ENCODE measurements around the gene FAM161B. TPM values are rescaled to one million over a fixed set of nuclear protein-coding genes. Genes with fewer than 3 reads are reported as not detected.
A peak's percentile ranks its signal among the peaks of the same experiment; 100 is the strongest.

The FAM161B gene
- total RNA-seq, 4 donors from 2014 or later, result 4.2 to 5.5 (median 4.6) TPM

GRCh38 chr14:73886449-73887317 lies 63.2 kb downstream of the FAM161B start, which contains the start of gene ZNF410:
TSS of gene ZNF410 (plus strand) at chr14:73886859. CDS start at chr14:73892176, 5,317 bp downstream.
- no peaks in the 10 kb centered on the region for H3K9me3 ChIP-seq
- H3K4me1 ChIP-seq, result peaks cover 24 to 49% (median 32%) of the 10 kb centered on the region in 4 donors
- H3K4me3 ChIP-seq, result peak within 1 kb of the TSS; percentile 65 to 88 (median 82)
- H3K27ac ChIP-seq (replicated peaks in 1 of 4), result peak within 1 kb of the TSS; percentile 88 to 95 (median 93)
- H3K27me3 ChIP-seq, result no peaks in the 10 kb centered on the region
- DNase-seq (ENCODE audit: extremely low spot score), result peak; percentile 98
- peak; percentile 42 for TF ChIP-seq EP300 (IDR thresholded peaks at IDR 0.05)
- peak; percentile 90 to 92 for TF ChIP-seq POLR2AphosphoS5 (IDR thresholded peaks at IDR 0.05)
- peak; percentile 48 for TF ChIP-seq POLR2A (IDR thresholded peaks at IDR 0.05; ENCODE audit: low read depth)
- TF ChIP-seq CTCF (IDR thresholded peaks at IDR 0.05), result peak in 1 of 3 experiments; percentile 5
- H3K36me3 ChIP-seq, result peaks cover 0 to 5% (median 0%) of the 10 kb centered on the region in 4 donors
- intact Hi-C loops (cut with DNase I), result loop anchor here (5.0 to 10.0 kb wide), 3 partner anchors 34 to 162 kb away; partner anchors contain the start of genes BBOF1, ENTPD5 and PTGR2
- 0% methylated on average over 12 of the region's 65 CpGs for WGBS

DNA sequence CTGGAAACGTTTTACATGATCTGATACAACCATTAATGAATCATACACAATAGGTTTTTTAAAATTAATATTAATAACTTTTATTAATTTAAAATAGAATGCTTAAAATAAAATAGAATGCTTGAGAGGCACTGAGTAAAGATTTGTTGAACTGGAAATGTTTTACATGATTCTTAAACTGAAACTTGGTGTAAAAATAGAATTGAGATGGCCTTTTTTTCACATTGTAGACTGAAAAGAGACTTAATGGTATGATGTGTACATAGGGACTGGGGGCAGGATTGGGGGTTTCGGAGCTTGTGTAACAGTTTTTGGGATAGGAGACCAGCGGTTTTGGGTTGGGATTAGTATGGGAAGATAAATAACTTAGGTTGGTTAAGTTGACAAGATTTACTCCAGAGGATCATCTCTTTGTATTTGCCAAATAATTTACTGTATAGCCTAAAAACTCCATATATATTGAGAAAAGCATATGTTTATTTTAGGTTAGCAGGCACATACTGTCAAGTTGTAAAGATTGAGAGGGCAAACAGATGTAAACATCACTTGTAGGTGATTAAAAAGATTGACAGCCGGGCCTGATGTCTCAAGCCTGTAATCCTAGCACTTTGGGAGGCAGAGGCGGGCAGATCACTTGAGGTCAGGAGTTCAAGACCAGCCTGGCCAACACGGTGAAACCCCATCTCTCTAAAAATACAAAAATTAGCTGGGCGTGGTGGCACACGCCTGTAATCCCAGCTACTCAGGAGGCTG lies 65.3 kb downstream of the FAM161B start:
- Histone ChIP-seq H3K9me3 (no peaks in the 10 kb centered on the region), H3K27me3 (no peaks in the 10 kb centered on the region), H3K4me1 (peaks cover 24 to 37% (median 30%) of the 10 kb centered on the region in 4 donors), H3K27ac (replicated peaks in 1 of 4) (peak overlapping the region in 1 of 4 donors; percentile 88), H3K36me3 (peaks cover 0 to 11% (median 4%) of the 10 kb centered on the region in 4 donors), H3K4me3 (no peak overlapping the region)
- intact Hi-C loops (cut with DNase I), result loop anchor here (5.0 to 10.0 kb wide), 3 partner anchors 32 to 160 kb away; partner anchors contain the start of genes BBOF1, ENTPD5 and PTGR2
- 84% methylated on average over 8 of the region's 8 CpGs for WGBS
- TF ChIP-seq POLR2AphosphoS5 (IDR thresholded peaks at IDR 0.05), result no peak
- TF ChIP-seq EP300 (IDR thresholded peaks at IDR 0.05), result no peak
- no peak for TF ChIP-seq POLR2A (IDR thresholded peaks at IDR 0.05; ENCODE audit: low read depth)
- TF ChIP-seq CTCF (IDR thresholded peaks at IDR 0.05), result no peak
- DNase-seq (ENCODE audit: extremely low spot score), result no peak

Small RNA genes lying within 50 kb of the gene (small RNA-seq; reads per million reads assigned to genes)
- gene RF00019, result 0 reads per million in 3 donors

Other genes starting within 250 kb of the FAM161B start
- gene PNMA1, start 235.7 kb downstream of the FAM161B start, total RNA-seq, result 10 to 100 TPM; 34.8 to 74.2 (median 55.0) TPM
- 1 to 10 TPM; 2.5 to 7.1 (median 4.3) TPM for gene PTGR2, start 98.3 kb downstream of the FAM161B start, total RNA-seq
- 10 to 100 TPM; 36.5 to 67.6 (median 41.6) TPM for gene ZNF410, start 63.2 kb downstream of the FAM161B start, total RNA-seq
- 10 to 100 TPM; 21.5 to 52.0 (median 30.6) TPM for gene COQ6, start 208 bp upstream of the FAM161B start, total RNA-seq
- 1 to 10 TPM; 5.5 to 9.6 (median 6.0) TPM for gene ENTPD5, start 69.2 kb upstream of the FAM161B start, total RNA-seq
- 10 to 100 TPM in 2 of 4 donors, 1 to 10 TPM in 2; 8.6 to 11.8 (median 9.9) TPM for gene BBOF1, start 69.3 kb upstream of the FAM161B start, total RNA-seq
- 10 to 100 TPM; 39.6 to 81.8 (median 62.1) TPM for gene ALDH6A1, start 134.4 kb upstream of the FAM161B start, total RNA-seq
- 10 to 100 TPM in 3 of 4 donors, 1 to 10 TPM in 1; 8.4 to 13.5 (median 11.7) TPM for gene LIN52, start 134.9 kb upstream of the FAM161B start, total RNA-seq